Measurements from ENCODE around the gene SH3RF3. TPM values are rescaled to one million over a fixed set of nuclear protein-coding genes. Genes with fewer than 3 reads are reported as not detected.
A peak's percentile ranks its signal among the peaks of the same experiment; 100 is the strongest.

SH3RF3 gene
- polyA plus RNA-seq, 3 donors from 2014 or later = not detected

- H3K27ac Mint-ChIP-seq = no peak overlapping the region
- no peak overlapping the region for H3K4me3 Mint-ChIP-seq
Measured at GRCh38 chr2:109266496-109266895, 137.5 kb downstream of the SH3RF3 start.

GRCh38 chr2:109266998-109267854, 138.2 kb downstream of the SH3RF3 start:
- H3K4me3 Mint-ChIP-seq = no peak overlapping the region
- no peaks in the 10 kb centered on the region for H3K4me1 Mint-ChIP-seq
- H3K27ac Mint-ChIP-seq = no peak overlapping the region

More at GRCh38 chr2:109266496-109266895, 137.5 kb downstream of the SH3RF3 start:
- H3K4me1 Mint-ChIP-seq = no peaks in the 10 kb centered on the region
- peaks cover 0 to 9% (median 2%) of the 10 kb centered on the region in 3 donors for H3K27me3 Mint-ChIP-seq (ENCODE audit: low read depth in 3 of 3)
- no peaks in the 10 kb centered on the region for H3K9me3 Mint-ChIP-seq
- H3K36me3 Mint-ChIP-seq = no peaks in the 10 kb centered on the region
- no peak for DNase-seq

GRCh38 chr2:109268916-109269315, 139.9 kb downstream of the SH3RF3 start:
- Mint-ChIP-seq H3K27me3 (ENCODE audit: low read depth in 3 of 3) (peaks cover 0 to 9% (median 2%) of the 10 kb centered on the region in 3 donors), H3K9me3 (no peaks in the 10 kb centered on the region)

More at GRCh38 chr2:109266998-109267854, 138.2 kb downstream of the SH3RF3 start:
- no peak for DNase-seq
- H3K9me3 Mint-ChIP-seq = no peaks in the 10 kb centered on the region
- H3K36me3 Mint-ChIP-seq = no peaks in the 10 kb centered on the region
- peaks cover 0 to 9% (median 2%) of the 10 kb centered on the region in 3 donors for H3K27me3 Mint-ChIP-seq (ENCODE audit: low read depth in 3 of 3)

DNA sequence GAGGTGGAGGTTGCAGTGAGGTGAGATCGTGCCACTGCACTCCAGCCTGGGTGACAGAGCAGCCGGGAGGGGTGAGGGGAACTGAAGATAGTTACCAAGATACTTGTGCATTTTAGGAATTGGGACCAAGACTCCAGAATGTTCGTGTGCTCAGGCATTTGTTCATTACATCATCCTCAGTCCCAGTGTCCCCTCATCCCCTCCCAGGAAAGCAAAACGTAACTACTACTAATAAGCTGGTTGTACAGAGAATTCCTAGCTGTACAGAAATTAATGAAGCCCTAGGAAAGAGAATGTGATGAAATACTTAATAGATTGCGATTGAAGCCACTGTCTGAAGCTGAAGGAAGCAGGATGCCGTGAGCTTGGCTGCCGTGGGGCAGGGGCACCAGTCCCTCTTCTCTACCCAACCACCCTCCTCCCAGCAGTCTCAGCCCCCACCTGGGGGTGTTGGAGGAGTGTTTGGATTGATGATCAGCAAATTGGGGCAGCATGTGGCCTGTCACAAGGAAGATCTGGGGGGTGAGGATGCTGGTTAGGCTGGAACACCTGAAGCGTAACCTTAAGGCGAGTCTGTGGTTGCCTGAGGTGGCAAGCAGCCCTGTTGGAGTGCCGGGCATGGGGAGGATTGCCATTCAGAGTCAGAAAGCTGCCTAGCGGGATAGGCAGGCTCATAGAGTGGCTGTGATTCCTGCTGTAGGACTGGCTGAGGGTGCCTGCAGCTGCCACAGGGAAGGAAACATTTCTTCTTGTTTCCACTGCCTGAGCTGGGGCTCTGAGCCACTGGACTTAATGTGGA, 140.9 kb downstream of the SH3RF3 start:
- peaks cover 0 to 6% (median 2%) of the 10 kb centered on the region in 3 donors for H3K27me3 Mint-ChIP-seq (ENCODE audit: low read depth in 3 of 3)
- no peaks in the 10 kb centered on the region for H3K9me3 Mint-ChIP-seq
- no peak overlapping the region for H3K4me3 Mint-ChIP-seq
- H3K36me3 Mint-ChIP-seq = no peaks in the 10 kb centered on the region
- no peak for DNase-seq
- no peak overlapping the region for H3K27ac Mint-ChIP-seq
- peaks cover 7 to 8% of the 10 kb centered on the region in 2 donors for H3K4me1 Mint-ChIP-seq

More at GRCh38 chr2:109268916-109269315, 139.9 kb downstream of the SH3RF3 start:
- no peaks in the 10 kb centered on the region for H3K36me3 Mint-ChIP-seq
- no peak for DNase-seq
- no peak overlapping the region for H3K27ac Mint-ChIP-seq
- no peak overlapping the region for H3K4me3 Mint-ChIP-seq
- no peaks in the 10 kb centered on the region for H3K4me1 Mint-ChIP-seq

- Mint-ChIP-seq H3K9me3 (no peaks in the 10 kb centered on the region), H3K4me1 (peaks cover 15% of the 10 kb centered on the region in 2 donors), H3K4me3 (no peak overlapping the region), H3K36me3 (no peaks in the 10 kb centered on the region), H3K27me3 (ENCODE audit: low read depth in 3 of 3) (peaks cover 0 to 4% (median 2%) of the 10 kb centered on the region in 3 donors), H3K27ac (no peak overlapping the region)
- no peak for DNase-seq
Measured at GRCh38 chr2:109270505-109271312, 141.7 kb downstream of the SH3RF3 start.

GRCh38 chr2:109271920-109272319, 142.9 kb downstream of the SH3RF3 start:
- no peak overlapping the region for H3K4me3 Mint-ChIP-seq
- no peaks in the 10 kb centered on the region for H3K9me3 Mint-ChIP-seq
- H3K27ac Mint-ChIP-seq = no peak overlapping the region
- DNase-seq = no peak
- peaks cover 15 to 16% of the 10 kb centered on the region in 2 donors for H3K4me1 Mint-ChIP-seq
- peaks cover 0 to 4% (median 2%) of the 10 kb centered on the region in 3 donors for H3K27me3 Mint-ChIP-seq (ENCODE audit: low read depth in 3 of 3)
- no peaks in the 10 kb centered on the region for H3K36me3 Mint-ChIP-seq

DNA sequence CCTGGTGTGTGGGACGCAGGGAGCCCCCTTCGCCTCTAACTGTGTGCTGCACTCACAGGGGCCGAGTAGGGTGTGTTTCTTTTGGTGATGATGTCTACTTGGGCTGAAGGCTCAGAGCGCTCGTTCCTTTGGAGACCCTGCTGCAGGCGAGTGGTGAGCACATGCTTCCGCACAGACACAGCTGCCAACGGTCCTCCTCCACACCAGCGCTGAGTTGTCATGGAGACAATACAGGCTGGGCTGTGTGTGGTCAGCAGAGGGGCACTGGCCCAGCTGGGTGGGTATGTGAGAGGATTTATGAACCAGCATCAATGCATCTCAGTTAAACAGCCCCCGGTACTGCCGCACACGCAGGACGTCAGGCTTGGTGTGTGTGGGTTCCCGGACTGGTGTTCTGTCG, 143.5 kb downstream of the SH3RF3 start:
- Mint-ChIP-seq H3K27me3 (ENCODE audit: low read depth in 3 of 3) (peaks cover 0 to 4% (median 2%) of the 10 kb centered on the region in 3 donors), H3K9me3 (no peaks in the 10 kb centered on the region)

GRCh38 chr2:109275120-109276012, 146.4 kb downstream of the SH3RF3 start:
- no peaks in the 10 kb centered on the region for H3K9me3 Mint-ChIP-seq
- peak; percentile 1 to 18 (median 5) for DNase-seq
- peak overlapping the region in 2 of 6 donors; percentile 48 to 52 for H3K27ac Mint-ChIP-seq
- H3K4me1 Mint-ChIP-seq = peaks cover 15 to 16% of the 10 kb centered on the region in 2 donors
- H3K36me3 Mint-ChIP-seq = no peaks in the 10 kb centered on the region
- peaks cover 0 to 2% (median 0%) of the 10 kb centered on the region in 3 donors for H3K27me3 Mint-ChIP-seq (ENCODE audit: low read depth in 3 of 3)
- peak overlapping the region in 2 of 5 donors; percentile 2 to 36 for H3K4me3 Mint-ChIP-seq

More for the DNA sequence above, 143.5 kb downstream of the SH3RF3 start:
- no peak for DNase-seq
- Mint-ChIP-seq H3K36me3 (no peaks in the 10 kb centered on the region), H3K27ac (no peak overlapping the region), H3K4me1 (peaks cover 15 to 16% of the 10 kb centered on the region in 2 donors), H3K4me3 (no peak overlapping the region)

DNA sequence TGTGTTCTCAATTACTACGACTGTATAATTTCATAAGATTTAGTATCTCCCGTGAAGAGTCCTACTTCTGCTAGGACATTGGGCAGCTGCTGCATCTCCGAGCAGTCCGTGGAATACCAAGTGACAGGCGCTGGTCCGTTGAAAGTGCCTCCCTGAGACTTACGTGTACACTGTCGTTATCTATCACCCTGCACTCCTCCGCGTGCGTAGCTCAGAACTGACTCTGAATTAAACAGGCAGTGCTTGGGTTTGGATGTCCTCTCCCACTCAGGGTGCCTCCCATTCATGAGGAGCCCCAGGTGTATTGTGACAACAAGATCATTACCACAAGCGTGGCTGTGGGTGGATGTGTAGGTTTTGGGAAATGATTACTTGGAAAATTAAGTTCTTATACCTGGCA, 148.4 kb downstream of the SH3RF3 start:
- Mint-ChIP-seq H3K36me3 (no peaks in the 10 kb centered on the region), H3K9me3 (no peaks in the 10 kb centered on the region), H3K27ac (no peak overlapping the region), H3K27me3 (ENCODE audit: low read depth in 3 of 3) (peaks cover 0 to 2% (median 0%) of the 10 kb centered on the region in 3 donors), H3K4me1 (peaks cover 15 to 16% of the 10 kb centered on the region in 2 donors), H3K4me3 (no peak overlapping the region)
- DNase-seq = no peak

DNA sequence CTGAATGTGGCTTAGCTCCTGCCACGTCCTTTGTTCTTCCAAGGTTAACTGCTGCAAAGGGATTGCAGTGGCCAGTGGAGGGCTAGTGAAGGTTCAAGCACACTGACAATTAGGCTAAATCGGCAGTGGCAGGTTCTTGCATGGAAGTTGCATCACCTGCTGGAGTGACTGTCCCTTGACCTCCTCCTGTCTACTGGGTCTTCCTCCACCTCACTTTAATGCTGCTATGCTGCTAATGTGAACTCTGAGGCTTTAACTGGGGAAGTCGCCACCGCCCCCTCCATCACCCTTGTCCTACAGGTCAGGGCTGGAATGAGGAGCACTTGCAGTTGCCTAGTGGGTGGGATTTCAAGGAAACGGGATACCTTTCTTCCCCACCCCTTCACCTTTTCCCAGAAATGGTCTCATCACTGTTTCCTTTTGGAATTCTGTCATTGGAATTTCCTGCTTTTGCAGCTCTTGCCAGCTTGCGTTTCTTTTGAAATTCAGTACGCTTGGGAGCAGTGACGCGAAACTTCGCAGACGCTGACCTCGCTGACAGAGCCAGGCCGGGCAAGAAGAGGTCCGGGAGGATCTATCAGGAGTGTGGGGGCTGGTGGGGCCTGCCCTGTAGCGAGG, 150.3 kb downstream of the SH3RF3 start:
- Mint-ChIP-seq H3K4me3 (no peak overlapping the region), H3K4me1 (peaks cover 13% of the 10 kb centered on the region in 2 donors), H3K36me3 (no peaks in the 10 kb centered on the region), H3K27me3 (ENCODE audit: low read depth in 3 of 3) (peaks cover 0 to 4% (median 3%) of the 10 kb centered on the region in 3 donors), H3K27ac (no peak overlapping the region), H3K9me3 (no peaks in the 10 kb centered on the region)
- no peak for DNase-seq

GRCh38 chr2:109280804-109281203, 151.8 kb downstream of the SH3RF3 start:
- Mint-ChIP-seq H3K27me3 (ENCODE audit: low read depth in 3 of 3) (peaks cover 0 to 4% (median 3%) of the 10 kb centered on the region in 3 donors), H3K4me3 (no peak overlapping the region), H3K36me3 (no peaks in the 10 kb centered on the region), H3K4me1 (peaks cover 0 to under 1% of the 10 kb centered on the region in 2 donors), H3K9me3 (no peaks in the 10 kb centered on the region), H3K27ac (no peak overlapping the region)
- DNase-seq = no peak

DNA sequence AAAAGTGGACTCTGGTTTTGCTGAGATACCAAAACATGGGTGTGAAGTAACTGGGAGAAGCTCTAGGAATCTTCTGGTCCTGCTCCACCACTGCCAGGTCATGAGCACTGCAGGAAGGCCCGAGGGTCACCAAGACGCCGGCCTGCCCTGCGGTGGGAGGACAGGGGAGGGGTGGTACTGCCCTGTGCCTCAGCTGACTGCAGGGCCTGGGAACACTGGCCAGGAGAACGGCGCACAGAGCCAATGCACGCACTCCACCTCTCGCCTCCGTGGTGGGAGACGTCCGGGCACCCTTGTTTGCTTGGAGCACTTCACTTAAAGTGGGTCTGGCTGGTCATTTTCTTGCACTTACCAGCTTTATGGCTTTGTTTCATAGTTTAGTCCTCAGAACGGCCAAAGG, 153.4 kb downstream of the SH3RF3 start:
- no peak for DNase-seq
- Mint-ChIP-seq H3K27me3 (ENCODE audit: low read depth in 3 of 3) (peaks cover 0 to 4% (median 3%) of the 10 kb centered on the region in 3 donors), H3K4me1 (no peaks in the 10 kb centered on the region), H3K27ac (no peak overlapping the region), H3K9me3 (no peaks in the 10 kb centered on the region), H3K4me3 (no peak overlapping the region), H3K36me3 (no peaks in the 10 kb centered on the region)
